WI38 (cell line): ENCODE data around the gene MID1.

ENCODE experiments used
- H3K4me3 ChIP-seq: 2 replicates; pipeline ENCODE4 v1.5.1; 2011; ENCODE audit warnings: low read depth, mild to moderate bottlenecking, control low read depth, low read length
- CTCF ChIP-seq: IDR thresholded peaks from 2 replicates; pipeline ENCODE4 v1.5.1; 2012; ENCODE audit warnings: low read depth, mild to moderate bottlenecking, control low read depth, low read length

Gene MID1

GRCh38 chrX:10502961-10503360, 117.4 kb downstream of the MID1 start:
- no peak for TF ChIP-seq CTCF
- H3K4me3 ChIP-seq = no peak overlapping the region

GRCh38 chrX:10501611-10502010, 118.8 kb downstream of the MID1 start:
- no peak overlapping the region for H3K4me3 ChIP-seq
- TF ChIP-seq CTCF = no peak

GRCh38 chrX:10496345-10496965, 123.9 kb downstream of the MID1 start:
- no peak for TF ChIP-seq CTCF

GRCh38 chrX:10495677-10496076, 124.7 kb downstream of the MID1 start:
- H3K4me3 ChIP-seq = no peak overlapping the region
- TF ChIP-seq CTCF = no peak

More at GRCh38 chrX:10496345-10496965, 123.9 kb downstream of the MID1 start:
- H3K4me3 ChIP-seq = no peak overlapping the region

- no peak overlapping the region for H3K4me3 ChIP-seq
- no peak for TF ChIP-seq CTCF
Observed at GRCh38 chrX:10492250-10492649, 128.1 kb downstream of the MID1 start.

GRCh38 chrX:10486373-10486772, 134.0 kb downstream of the MID1 start:
- H3K4me3 ChIP-seq = no peak overlapping the region
- TF ChIP-seq CTCF = no peak

- no peak overlapping the region for H3K4me3 ChIP-seq
- TF ChIP-seq CTCF = no peak
Observed at GRCh38 chrX:10485326-10485725, 135.1 kb downstream of the MID1 start.
